Natural killer cell (primary cell): ENCODE results near the gene PRXL2A. TPM values are rescaled to one million over a fixed set of nuclear protein-coding genes. Genes with fewer than 3 reads are reported as not detected.

Experiments used
- ATAC-seq, 3 donors: fragments of 150-1000 bp in 2 of 3; fragments of 200-7000 bp in 1 of 3; cut with Tn5 transposase; 1 replicate in 1 of 3; 2 replicates in 2 of 3; pipeline ENCODE4 v1.10.0; 2021; ENCODE audit warnings: mild to moderate bottlenecking in 2 of 3, moderate library complexity in 2 of 3
- DNase-seq, 2 donors: peaks; one replicate each; pipeline versions ENCODE4 v3.0.0 to v3.0.0-alpha.2; 2013 to 2021; ENCODE audit warnings: mixed read lengths in 1 of 2
- H3K27ac ChIP-seq: one replicate; pipeline ENCODE4 v1.5.1; 2013; ENCODE audit warnings: mild to moderate bottlenecking, low read length
- H3K27me3 ChIP-seq: one replicate; pipeline ENCODE4 v1.6.1; 2013; ENCODE audit warnings: low read length; ENCODE audit not compliant: control insufficient read depth, insufficient read depth
- H3K36me3 ChIP-seq: one replicate; pipeline ENCODE4 v1.6.1; 2013; ENCODE audit warnings: low read length; ENCODE audit not compliant: control insufficient read depth, insufficient read depth
- H3K4me1 ChIP-seq: one replicate; pipeline ENCODE4 v1.6.1; 2013; ENCODE audit warnings: low read length; ENCODE audit not compliant: control insufficient read depth, insufficient read depth
- H3K4me3 ChIP-seq: one replicate; pipeline ENCODE4 v1.5.1; 2013; ENCODE audit warnings: low read length
- H3K9me3 ChIP-seq: one replicate; pipeline ENCODE4 v1.6.1; 2013; ENCODE audit warnings: low read length; ENCODE audit not compliant: control insufficient read depth, insufficient read depth
- H3K27ac Mint-ChIP-seq, 2 donors: one replicate each; pipeline ENCODE4 v1.8.0; 2022; ENCODE audit warnings: mild to moderate bottlenecking in 2 of 2, mixed read lengths in 2 of 2, moderate library complexity in 1 of 2
- H3K27me3 Mint-ChIP-seq, 2 donors: one replicate each; pipeline ENCODE4 v1.8.0; 2022; ENCODE audit warnings: low read depth in 2 of 2, mixed read lengths in 2 of 2
- H3K36me3 Mint-ChIP-seq: one replicate; pipeline ENCODE4 v1.8.0; 2022; ENCODE audit warnings: mixed read lengths
- H3K4me1 Mint-ChIP-seq, 2 donors: one replicate each; pipeline ENCODE4 v1.8.0; 2022; ENCODE audit warnings: mixed read lengths in 2 of 2
- H3K4me3 Mint-ChIP-seq: one replicate; pipeline ENCODE4 v1.8.0; 2022; ENCODE audit warnings: mild to moderate bottlenecking, moderate library complexity, mixed read lengths
- H3K9me3 Mint-ChIP-seq, 2 donors: one replicate each; pipeline ENCODE4 v1.8.0; 2022; ENCODE audit warnings: mixed read lengths in 2 of 2
- CTCF ChIP-seq: fragments of 200-600 bp; IDR thresholded peaks from one replicate; pipeline ENCODE4 v1.8.0; 2022; ENCODE audit warnings: antibody characterized with exemption
- WGBS: methylation state at CpG from one replicate; pipeline ENCODE4 v1.1.7; 2013; ENCODE audit warnings: missing lambda C conversion rate; ENCODE audit not compliant: insufficient coverage; 5-methylcytosine and 5-hydroxymethylcytosine counted together
- intact Hi-C: fragments of 100-400 bp; cut with micrococcal nuclease; formaldehyde crosslinking; loops from one replicate; pipeline ENCODE4 v1.14.2; 2022
- total RNA-seq, 4 donors: library from RNA; stranded (reverse); fragments of 120-200 nt in 1 of 4; gene quantifications; one replicate each; pipeline versions ENCODE4 v1.2.3 to v1.2.4, GENCODE V29; 2013 to 2022

PRXL2A gene
- total RNA-seq, 3 donors from 2014 or later (not counting 1 experiment from before 2014, with no cell fraction given) = 1.3 to 1.8 (median 1.4) TPM

GRCh38 chr10:80447436-80448190 is 39.3 kb downstream of the PRXL2A start:
- WGBS = 68% methylated on average over 5 of the region's 7 CpGs
- Histone ChIP-seq H3K4me1 (peaks cover 17% of the 10 kb centered on the region), H3K9me3 (no peaks in the 10 kb centered on the region), H3K4me3 (no peak overlapping the region), H3K27ac (no peak overlapping the region), H3K27me3 (no peaks in the 10 kb centered on the region), H3K36me3 (no peaks in the 10 kb centered on the region)
- no peak for TF ChIP-seq CTCF
- Mint-ChIP-seq H3K27ac (no peak overlapping the region), H3K27me3 (no peaks in the 10 kb centered on the region), H3K36me3 (no peaks in the 10 kb centered on the region), H3K9me3 (no peaks in the 10 kb centered on the region), H3K4me1 (peaks cover 22 to 31% of the 10 kb centered on the region in 2 donors), H3K4me3 (no peak overlapping the region)
- intact Hi-C loops = no loop called here
- DNase-seq (no peak), ATAC-seq (no peak)

GRCh38 chr10:80448209-80448942 is 40.0 kb downstream of the PRXL2A start:
- Mint-ChIP-seq H3K27ac (no peak overlapping the region), H3K9me3 (no peaks in the 10 kb centered on the region), H3K27me3 (no peaks in the 10 kb centered on the region), H3K36me3 (no peaks in the 10 kb centered on the region), H3K4me3 (no peak overlapping the region), H3K4me1 (peaks cover 23 to 33% of the 10 kb centered on the region in 2 donors)
- Histone ChIP-seq H3K27me3 (no peaks in the 10 kb centered on the region), H3K4me1 (peaks cover 20% of the 10 kb centered on the region), H3K27ac (no peak overlapping the region), H3K9me3 (no peaks in the 10 kb centered on the region), H3K36me3 (no peaks in the 10 kb centered on the region), H3K4me3 (no peak overlapping the region)
- intact Hi-C loops = no loop called here
- no peak for DNase-seq
- ATAC-seq = no peak
- WGBS = 98% methylated on average over 3 of the region's 4 CpGs
- TF ChIP-seq CTCF = no peak

- DNase-seq (no peak), ATAC-seq (no peak)
- no peaks in the 10 kb centered on the region for H3K27me3 Mint-ChIP-seq
- H3K9me3 Mint-ChIP-seq = no peaks in the 10 kb centered on the region
- no peaks in the 10 kb centered on the region for H3K27me3 ChIP-seq
- WGBS = 93% methylated on average over 1 of the region's 2 CpGs
- intact Hi-C loops = no loop called here
- no peak for TF ChIP-seq CTCF
- H3K9me3 ChIP-seq = no peaks in the 10 kb centered on the region
- no peak overlapping the region for H3K27ac Mint-ChIP-seq
- H3K36me3 Mint-ChIP-seq = no peaks in the 10 kb centered on the region
- peaks cover 13% of the 10 kb centered on the region for H3K4me1 ChIP-seq
- H3K27ac ChIP-seq = no peak overlapping the region
- peaks cover 22 to 27% of the 10 kb centered on the region in 2 donors for H3K4me1 Mint-ChIP-seq
- H3K4me3 ChIP-seq = no peak overlapping the region
- no peaks in the 10 kb centered on the region for H3K36me3 ChIP-seq
- no peak overlapping the region for H3K4me3 Mint-ChIP-seq
Measured at GRCh38 chr10:80449520-80449919, 41.2 kb downstream of the PRXL2A start.
